Measurements from ENCODE around the gene ZIC1. TPM values are rescaled to one million over a fixed set of nuclear protein-coding genes. Genes with fewer than 3 reads are reported as not detected.

Gene ZIC1
- total RNA-seq, 2 experiments from 2014 or later: not detected

DNA sequence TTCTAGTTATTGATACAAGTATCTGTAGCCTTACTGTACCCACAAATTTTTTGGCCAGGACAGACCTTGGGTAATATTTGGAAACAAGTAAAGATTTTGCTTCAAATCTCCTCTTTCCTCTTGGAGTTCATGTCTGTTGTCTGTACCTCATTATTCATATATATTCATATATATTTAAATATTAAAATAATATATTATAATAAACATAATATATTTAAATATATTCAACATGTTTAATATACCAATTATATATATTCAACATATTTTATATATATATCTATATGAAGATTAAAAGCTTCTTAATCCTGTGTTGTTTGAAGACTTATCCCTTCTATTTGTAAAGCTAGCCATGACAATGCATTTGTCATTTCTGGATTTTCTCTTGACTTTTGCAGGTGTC, 38.1 kb downstream of the ZIC1 start:
- Histone ChIP-seq H4K20me1 (ENCODE audit: insufficient read depth, low read length) (no peaks in the 10 kb centered on the region), H3K4me1 (ENCODE audit: insufficient read depth, low read length, poor library complexity, severe bottlenecking) (no peaks in the 10 kb centered on the region), H3K4me3 (ENCODE audit: low read depth, low read length, poor library complexity, severe bottlenecking) (no peak overlapping the region), H3K79me2 (ENCODE audit: insufficient read depth, low read depth, low read length) (no peaks in the 10 kb centered on the region), H3K27ac (ENCODE audit: low read depth, low read length, poor library complexity, severe bottlenecking) (no peak overlapping the region), H3K9me2 (ENCODE audit: insufficient read depth, low read length) (no peaks in the 10 kb centered on the region), H2AFZ (ENCODE audit: low read length) (no peak overlapping the region), H3K36me3 (ENCODE audit: insufficient read depth, low read length) (no peaks in the 10 kb centered on the region), H3K9me3 (ENCODE audit: low read length) (no peaks in the 10 kb centered on the region), H3K4me2 (ENCODE audit: low read length) (no peak overlapping the region)
- no peak for TF ChIP-seq EZH2phosphoT487 (IDR thresholded peaks at IDR 0.05; ENCODE audit: borderline replicate concordance, low read depth, low read length)
- TF ChIP-seq, protein P1, sequence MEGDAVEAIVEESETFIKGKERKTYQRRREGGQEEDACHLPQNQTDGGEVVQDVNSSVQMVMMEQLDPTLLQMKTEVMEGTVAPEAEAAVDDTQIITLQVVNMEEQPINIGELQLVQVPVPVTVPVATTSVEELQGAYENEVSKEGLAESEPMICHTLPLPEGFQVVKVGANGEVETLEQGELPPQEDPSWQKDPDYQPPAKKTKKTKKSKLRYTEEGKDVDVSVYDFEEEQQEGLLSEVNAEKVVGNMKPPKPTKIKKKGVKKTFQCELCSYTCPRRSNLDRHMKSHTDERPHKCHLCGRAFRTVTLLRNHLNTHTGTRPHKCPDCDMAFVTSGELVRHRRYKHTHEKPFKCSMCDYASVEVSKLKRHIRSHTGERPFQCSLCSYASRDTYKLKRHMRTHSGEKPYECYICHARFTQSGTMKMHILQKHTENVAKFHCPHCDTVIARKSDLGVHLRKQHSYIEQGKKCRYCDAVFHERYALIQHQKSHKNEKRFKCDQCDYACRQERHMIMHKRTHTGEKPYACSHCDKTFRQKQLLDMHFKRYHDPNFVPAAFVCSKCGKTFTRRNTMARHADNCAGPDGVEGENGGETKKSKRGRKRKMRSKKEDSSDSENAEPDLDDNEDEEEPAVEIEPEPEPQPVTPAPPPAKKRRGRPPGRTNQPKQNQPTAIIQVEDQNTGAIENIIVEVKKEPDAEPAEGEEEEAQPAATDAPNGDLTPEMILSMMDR (conservative IDR thresholded peaks at IDR 0.05; ENCODE audit: low read length): no peak
- CTCF ChIA-PET (ENCODE audit: unreplicated experiment): no interaction called here
- intact Hi-C loops (cut with micrococcal nuclease; ENCODE audit: unreplicated experiment): no loop called here
- no TSS peak for BruUV-seq (replicated peaks)
- DNase-seq (ENCODE audit: low spot score): no peak
- POLR2A ChIA-PET: no interaction called here

DNA sequence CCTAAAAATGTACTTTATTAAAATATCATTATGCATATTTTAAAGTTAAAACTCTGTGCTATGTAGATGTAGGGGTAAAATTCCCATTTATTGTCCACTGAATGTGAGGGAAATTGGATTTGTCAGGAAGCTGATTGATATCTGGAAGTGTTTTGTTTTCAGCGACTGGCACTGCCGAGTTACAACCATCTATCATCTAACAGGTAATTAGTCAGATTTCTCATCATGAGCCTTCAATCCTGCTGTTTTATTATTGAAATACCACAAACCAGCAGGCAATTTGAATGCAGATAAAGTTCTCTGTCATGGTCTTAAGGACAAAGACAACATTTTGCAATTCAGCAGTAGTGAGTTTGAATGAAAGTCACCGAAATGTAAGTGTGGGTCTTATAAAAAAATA, 40.5 kb downstream of the ZIC1 start:
- H2AFZ ChIP-seq (ENCODE audit: low read length): no peak overlapping the region
- no peaks in the 10 kb centered on the region for H4K20me1 ChIP-seq (ENCODE audit: insufficient read depth, low read length)
- no peak overlapping the region for H3K4me2 ChIP-seq (ENCODE audit: low read length)
- no peaks in the 10 kb centered on the region for H3K9me3 ChIP-seq (ENCODE audit: low read length)
- DNase-seq (ENCODE audit: low spot score): no peak
- BruUV-seq (replicated peaks): no TSS peak
- TF ChIP-seq EZH2phosphoT487 (IDR thresholded peaks at IDR 0.05; ENCODE audit: borderline replicate concordance, low read depth, low read length): no peak
- TF ChIP-seq, protein P1 (conservative IDR thresholded peaks at IDR 0.05; ENCODE audit: low read length): no peak
- no peaks in the 10 kb centered on the region for H3K36me3 ChIP-seq (ENCODE audit: insufficient read depth, low read length)
- no peaks in the 10 kb centered on the region for H3K4me1 ChIP-seq (ENCODE audit: insufficient read depth, low read length, poor library complexity, severe bottlenecking)
- no peaks in the 10 kb centered on the region for H3K79me2 ChIP-seq (ENCODE audit: insufficient read depth, low read depth, low read length)
- H3K27ac ChIP-seq (ENCODE audit: low read depth, low read length, poor library complexity, severe bottlenecking): no peak overlapping the region
- intact Hi-C loops (cut with micrococcal nuclease; ENCODE audit: unreplicated experiment): no loop called here
- CTCF ChIA-PET (ENCODE audit: unreplicated experiment): no interaction called here
- no peak overlapping the region for H3K4me3 ChIP-seq (ENCODE audit: low read depth, low read length, poor library complexity, severe bottlenecking)
- POLR2A ChIA-PET: no interaction called here
- H3K9me2 ChIP-seq (ENCODE audit: insufficient read depth, low read length): no peaks in the 10 kb centered on the region

DNA sequence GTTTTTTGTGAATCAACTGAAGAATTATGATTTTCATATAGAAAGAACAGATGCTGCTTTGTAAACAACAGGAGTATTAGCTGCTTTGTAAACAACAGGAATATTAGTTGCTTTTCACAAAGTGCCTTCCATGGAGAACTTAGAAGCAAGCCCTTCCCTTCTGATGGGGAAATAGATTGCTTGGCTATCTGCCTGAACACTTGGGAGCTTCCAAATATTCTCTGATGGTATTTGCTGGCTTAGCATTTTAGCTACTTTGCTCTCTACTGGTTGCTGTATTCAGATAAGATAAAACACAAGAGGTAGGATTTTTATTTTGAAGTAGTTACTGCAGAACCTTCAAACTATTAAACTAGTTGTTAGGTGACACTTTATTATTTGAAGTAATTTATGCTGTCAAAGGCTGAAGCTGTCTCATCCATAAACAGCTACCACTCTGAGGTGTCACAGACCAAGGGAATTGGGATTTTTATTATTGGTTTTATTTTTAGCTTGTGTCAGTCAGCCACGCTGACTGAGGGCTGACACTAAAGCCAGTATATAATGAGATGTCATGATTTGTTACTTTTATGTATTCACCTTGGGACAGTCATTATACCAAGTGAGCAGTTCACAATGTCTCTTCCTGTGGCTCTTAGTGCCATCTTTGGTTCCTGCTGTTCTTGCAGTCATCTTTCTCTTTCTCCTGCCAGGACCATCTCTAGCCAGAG, 50.0 kb downstream of the ZIC1 start:
- Histone ChIP-seq H3K9me2 (ENCODE audit: insufficient read depth, low read length) (no peaks in the 10 kb centered on the region), H3K79me2 (ENCODE audit: insufficient read depth, low read depth, low read length) (no peaks in the 10 kb centered on the region), H3K27ac (ENCODE audit: low read depth, low read length, poor library complexity, severe bottlenecking) (no peak overlapping the region), H3K4me3 (ENCODE audit: low read depth, low read length, poor library complexity, severe bottlenecking) (no peak overlapping the region), H4K20me1 (ENCODE audit: insufficient read depth, low read length) (no peaks in the 10 kb centered on the region), H2AFZ (ENCODE audit: low read length) (no peak overlapping the region), H3K4me1 (ENCODE audit: insufficient read depth, low read length, poor library complexity, severe bottlenecking) (no peaks in the 10 kb centered on the region), H3K4me2 (ENCODE audit: low read length) (no peak overlapping the region), H3K36me3 (ENCODE audit: insufficient read depth, low read length) (no peaks in the 10 kb centered on the region), H3K9me3 (ENCODE audit: low read length) (no peaks in the 10 kb centered on the region)
- TF ChIP-seq, protein P1 (conservative IDR thresholded peaks at IDR 0.05; ENCODE audit: low read length): no peak
- TF ChIP-seq EZH2phosphoT487 (IDR thresholded peaks at IDR 0.05; ENCODE audit: borderline replicate concordance, low read depth, low read length): no peak
- ChIA-PET CTCF (ENCODE audit: unreplicated experiment) (no interaction called here), POLR2A (no interaction called here)
- no TSS peak for BruUV-seq (replicated peaks)
- no peak for DNase-seq (ENCODE audit: low spot score)
- intact Hi-C loops (cut with micrococcal nuclease; ENCODE audit: unreplicated experiment): no loop called here
